ENCODE results near the gene DOCK11.

- TF ChIP-seq CTCF (IDR thresholded peaks at IDR 0.05; ENCODE audit: low read depth, low read length) (no peak), POLR2A (IDR thresholded peaks at IDR 0.05; ENCODE audit: extremely low read depth, insufficient read length) (no peak)
Measured at GRCh38 chrX:118688935-118689334, 193.3 kb downstream of the DOCK11 start.

All from NB4 (cell line).